A673 (cell line): ENCODE data around the gene SLC4A8. TPM values are rescaled to one million over a fixed set of nuclear protein-coding genes. Genes with fewer than 3 reads are reported as not detected.

ENCODE experiments used
- BruUV-seq: library from RNA; stranded (reverse); fragments of 400-500 nt; replicated peaks from 2 replicates; lab custom pipeline; 2021; lab: Mats Ljungman, UMichigan
- CTCF ChIA-PET: fragments of 300-600 bp; sonication (Branson Sonifier 250); formaldehyde crosslinking; loops from one replicate; lab custom pipeline; 2022; ENCODE audit warnings: antibody characterized with exemption; lab: Charles Lee
- POLR2A ChIA-PET: fragments of 300-600 bp; sonication (Branson Sonifier 250); formaldehyde crosslinking; loops from one replicate; lab custom pipeline; 2022; ENCODE audit warnings: antibody characterized with exemption; ENCODE audit not compliant: low non-redundant PET; lab: Charles Lee
- DNase-seq: peaks from one replicate; pipeline ENCODE4 v3.0.0-alpha.2; 2015; ENCODE audit warnings: low spot score
- H3K27ac ChIP-seq: fragments of 200-600 bp; sonication (generic); 2 replicates; pipeline ENCODE4 v1.5.1; 2016; ENCODE audit warnings: mixed run types, low read depth, mild to moderate bottlenecking, mixed read lengths, antibody characterized with exemption, low read length; ENCODE audit not compliant: poor library complexity, severe bottlenecking
- H3K27me3 ChIP-seq: fragments of 200-600 bp; sonication (generic); replicated peaks from 2 replicates; pipeline ENCODE4 v1.6.1; 2017; ENCODE audit warnings: mixed run types, low read depth, mild to moderate bottlenecking, mixed read lengths, antibody characterized with exemption, low read length; ENCODE audit not compliant: insufficient read depth, poor library complexity
- H3K36me3 ChIP-seq: fragments of 200-600 bp; sonication (generic); 2 replicates; pipeline ENCODE4 v1.6.1; 2016; ENCODE audit warnings: mixed run types, mild to moderate bottlenecking, mixed read lengths, antibody characterized with exemption, low read length; ENCODE audit not compliant: insufficient read depth, poor library complexity, severe bottlenecking
- H3K4me1 ChIP-seq: fragments of 200-600 bp; sonication (generic); 2 replicates; pipeline ENCODE4 v1.6.1; 2017; ENCODE audit warnings: mixed run types, mild to moderate bottlenecking, mixed read lengths, antibody characterized with exemption, low read length; ENCODE audit not compliant: insufficient read depth, poor library complexity, severe bottlenecking
- H3K4me3 ChIP-seq: fragments of 200-600 bp; sonication (generic); 2 replicates; pipeline ENCODE4 v1.5.1; 2016; ENCODE audit warnings: low read depth, mixed run types, mild to moderate bottlenecking, mixed read lengths, low read length; ENCODE audit not compliant: poor library complexity, severe bottlenecking
- H3K9me3 ChIP-seq: fragments of 200-600 bp; sonication (generic); 2 replicates; pipeline ENCODE4 v1.6.1; 2016; ENCODE audit warnings: mixed run types, low read depth, mild to moderate bottlenecking, mixed read lengths, antibody characterized with exemption, low read length; ENCODE audit not compliant: poor library complexity, severe bottlenecking
- EZH2 ChIP-seq: fragments of 200-600 bp; sonication (generic); IDR thresholded peaks from 2 replicates; pipeline ENCODE4 v1.6.1; 2017; ENCODE audit warnings: borderline replicate concordance, low read depth, mild to moderate bottlenecking, mixed read lengths, antibody characterized with exemption, low read length; ENCODE audit not compliant: poor library complexity, severe bottlenecking
- intact Hi-C: fragments of 100-400 bp; cut with micrococcal nuclease; formaldehyde crosslinking; loops from one replicate; pipeline ENCODE4 v1.10.0; 2022; ENCODE audit not compliant: unreplicated experiment
- total RNA-seq: library from RNA; stranded (reverse); gene quantifications from 2 replicates; pipeline ENCODE4 v1.2.3, GENCODE V29; 2021
- TF ChIP-seq, protein P1 (sequence below): fragments of 300-800, 200-600 bp; sonication (generic); conservative IDR thresholded peaks from 2 replicates; pipeline ENCODE4 v1.5.1; 2017; ENCODE audit warnings: low read depth, mild to moderate bottlenecking, antibody characterized with exemption, low read length, moderate library complexity, mixed read lengths

Gene SLC4A8
- total RNA-seq, 1 experiment from 2014 or later: 0.73 TPM

DNA sequence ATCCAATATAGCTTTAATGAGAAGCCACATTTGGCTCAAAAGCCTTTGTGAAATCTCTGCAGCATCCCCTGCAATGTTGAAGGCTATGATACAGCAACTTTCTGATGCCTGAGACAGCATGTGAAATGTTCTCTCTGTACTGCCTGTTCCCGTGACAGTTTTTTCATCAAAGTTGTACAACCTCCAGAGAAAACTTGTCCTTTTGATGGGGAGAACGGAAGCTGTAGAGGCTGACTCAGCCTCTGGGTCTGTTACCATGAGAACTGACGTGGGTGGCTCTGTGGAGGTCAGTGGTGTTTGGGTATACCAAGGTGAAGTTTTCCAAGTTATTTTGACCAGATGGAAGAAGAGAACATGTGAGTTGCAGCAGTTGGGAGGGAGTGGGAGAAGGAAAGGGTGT is 17.0 kb downstream of the SLC4A8 start:
- H3K4me1 ChIP-seq: no peaks in the 10 kb centered on the region
- H3K36me3 ChIP-seq: no peaks in the 10 kb centered on the region
- intact Hi-C loops: no loop called here
- ChIA-PET CTCF (no interaction called here), POLR2A (no interaction called here)
- TF ChIP-seq EZH2: no peak
- TF ChIP-seq, protein P1, sequence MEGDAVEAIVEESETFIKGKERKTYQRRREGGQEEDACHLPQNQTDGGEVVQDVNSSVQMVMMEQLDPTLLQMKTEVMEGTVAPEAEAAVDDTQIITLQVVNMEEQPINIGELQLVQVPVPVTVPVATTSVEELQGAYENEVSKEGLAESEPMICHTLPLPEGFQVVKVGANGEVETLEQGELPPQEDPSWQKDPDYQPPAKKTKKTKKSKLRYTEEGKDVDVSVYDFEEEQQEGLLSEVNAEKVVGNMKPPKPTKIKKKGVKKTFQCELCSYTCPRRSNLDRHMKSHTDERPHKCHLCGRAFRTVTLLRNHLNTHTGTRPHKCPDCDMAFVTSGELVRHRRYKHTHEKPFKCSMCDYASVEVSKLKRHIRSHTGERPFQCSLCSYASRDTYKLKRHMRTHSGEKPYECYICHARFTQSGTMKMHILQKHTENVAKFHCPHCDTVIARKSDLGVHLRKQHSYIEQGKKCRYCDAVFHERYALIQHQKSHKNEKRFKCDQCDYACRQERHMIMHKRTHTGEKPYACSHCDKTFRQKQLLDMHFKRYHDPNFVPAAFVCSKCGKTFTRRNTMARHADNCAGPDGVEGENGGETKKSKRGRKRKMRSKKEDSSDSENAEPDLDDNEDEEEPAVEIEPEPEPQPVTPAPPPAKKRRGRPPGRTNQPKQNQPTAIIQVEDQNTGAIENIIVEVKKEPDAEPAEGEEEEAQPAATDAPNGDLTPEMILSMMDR: no peak
- H3K27ac ChIP-seq: no peak overlapping the region
- H3K27me3 ChIP-seq: no peaks in the 10 kb centered on the region
- H3K9me3 ChIP-seq: no peaks in the 10 kb centered on the region
- H3K4me3 ChIP-seq: no peak overlapping the region
- BruUV-seq: no TSS peak
- no peak for DNase-seq

DNA sequence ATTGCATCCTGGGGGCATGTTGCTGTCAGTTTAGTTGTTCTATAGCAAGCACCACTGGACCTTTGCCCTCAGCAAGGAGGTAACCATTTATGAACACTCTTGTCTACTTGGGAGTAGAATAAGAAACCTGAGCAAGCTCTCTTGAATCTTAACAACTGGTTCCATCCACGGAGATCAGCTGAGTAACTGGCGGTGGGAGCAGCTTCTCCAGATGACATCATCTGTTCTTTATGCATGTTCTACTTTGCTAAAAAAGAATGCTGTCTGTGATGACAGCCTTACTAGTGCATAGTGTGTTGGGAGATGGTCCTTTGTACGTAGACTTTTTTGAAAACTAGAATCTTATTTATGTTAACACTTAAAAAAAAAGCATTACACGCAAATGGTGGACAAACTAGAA is 17.7 kb downstream of the SLC4A8 start:
- BruUV-seq: no TSS peak
- no peaks in the 10 kb centered on the region for H3K4me1 ChIP-seq
- no peaks in the 10 kb centered on the region for H3K27me3 ChIP-seq
- no peak for DNase-seq
- no peak overlapping the region for H3K4me3 ChIP-seq
- ChIA-PET POLR2A (no interaction called here), CTCF (no interaction called here)
- TF ChIP-seq EZH2: no peak
- TF ChIP-seq, protein P1: no peak
- H3K9me3 ChIP-seq: no peaks in the 10 kb centered on the region
- intact Hi-C loops: no loop called here
- no peak overlapping the region for H3K27ac ChIP-seq
- H3K36me3 ChIP-seq: no peaks in the 10 kb centered on the region

DNA sequence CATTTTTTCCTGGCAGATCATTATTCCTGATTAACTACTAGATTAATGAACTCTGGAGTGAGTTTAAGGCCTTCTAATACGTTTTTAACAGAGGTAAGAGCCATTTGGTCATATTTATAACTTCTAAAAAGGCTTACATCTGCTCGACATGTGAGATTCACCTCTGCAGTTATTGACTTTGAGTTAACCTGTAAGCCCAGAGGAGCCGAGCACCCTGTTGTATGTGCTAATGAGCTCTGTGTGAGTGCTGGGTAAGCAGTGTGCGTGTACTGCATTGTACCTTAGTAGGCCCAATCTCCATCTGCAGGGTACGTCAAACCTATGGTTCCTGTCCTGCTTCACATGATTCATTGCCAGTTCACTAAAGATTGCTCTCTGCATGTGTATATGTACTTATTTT is 18.9 kb downstream of the SLC4A8 start:
- Histone ChIP-seq H3K9me3 (no peaks in the 10 kb centered on the region), H3K4me1 (no peaks in the 10 kb centered on the region), H3K27me3 (no peaks in the 10 kb centered on the region), H3K4me3 (no peak overlapping the region), H3K36me3 (no peaks in the 10 kb centered on the region), H3K27ac (no peak overlapping the region)
- TF ChIP-seq EZH2: no peak
- no peak for DNase-seq
- intact Hi-C loops: no loop called here
- BruUV-seq: no TSS peak
- ChIA-PET CTCF (no interaction called here), POLR2A (no interaction called here)

DNA sequence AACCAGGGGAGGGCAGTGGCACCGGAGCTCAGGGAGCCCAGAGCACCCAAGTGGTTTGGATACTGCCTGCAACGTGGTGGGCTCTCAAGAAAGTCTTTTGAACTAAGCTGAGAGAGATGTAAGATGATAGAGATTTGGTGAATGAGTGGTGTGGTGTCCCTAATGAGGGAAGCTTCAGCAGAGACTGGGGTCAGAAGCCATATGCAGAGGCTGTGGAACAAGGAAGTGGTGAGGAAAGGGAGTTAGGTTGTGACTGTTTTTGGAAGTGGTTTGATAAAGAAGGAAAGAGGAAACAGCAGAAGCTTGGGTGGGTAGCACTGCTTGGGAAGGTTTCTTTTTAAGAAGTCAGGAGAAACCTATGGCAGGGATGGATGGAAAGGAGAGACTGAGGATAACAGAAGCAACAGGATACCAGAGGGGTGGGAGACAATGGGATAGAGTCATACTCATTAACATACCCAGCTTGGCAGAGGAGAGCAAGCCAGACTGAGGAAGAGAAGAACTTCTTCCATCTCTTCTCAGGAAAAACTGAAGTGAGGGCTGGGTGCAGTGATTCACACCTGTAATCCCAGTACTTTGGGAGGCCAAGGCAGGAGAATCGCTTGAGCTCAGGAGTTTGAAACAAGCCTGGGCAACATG is 24.1 kb downstream of the SLC4A8 start:
- Histone ChIP-seq H3K36me3 (no peaks in the 10 kb centered on the region), H3K27me3 (no peaks in the 10 kb centered on the region), H3K4me3 (no peak overlapping the region), H3K9me3 (no peaks in the 10 kb centered on the region), H3K27ac (no peak overlapping the region), H3K4me1 (no peaks in the 10 kb centered on the region)
- intact Hi-C loops: no loop called here
- ChIA-PET CTCF (interaction anchor here (0.6 kb wide), 1 partner anchor 252 kb away, joined by 3 read pairs; no protein-coding TSS in a partner anchor), POLR2A (no interaction called here)
- DNase-seq: no peak
- TF ChIP-seq, protein P1: no peak
- no peak for TF ChIP-seq EZH2
- no TSS peak for BruUV-seq
